Measurements from ENCODE around the gene KLK13. TPM values are rescaled to one million over a fixed set of nuclear protein-coding genes. Genes with fewer than 3 reads are reported as not detected.

KLK13 gene
- total and polyA plus RNA-seq, 2 of the 13 experiments (the other 11 are each of a cell fraction or from before 2014, with no cell fraction given), result 0.09 TPM; not detected in 1

GRCh38 chr19:51031880-51032225 is 33.0 kb downstream of the KLK13 start (continued):
- TF ChIP-seq ATF5 (CRISPR knock-in tag; IDR thresholded peaks at IDR 0.05; ENCODE audit: low read depth) (no peak), ZNF326 (CRISPR knock-in tag; IDR thresholded peaks at IDR 0.05; ENCODE audit: borderline replicate concordance) (no peak), CREB3 (CRISPR knock-in tag; IDR thresholded peaks at IDR 0.05) (no peak), PTBP1 (IDR thresholded peaks at IDR 0.05; ENCODE audit: low read depth, low read length, poor library complexity, severe bottlenecking) (no peak), HDAC1 (CRISPR knock-in tag; IDR thresholded peaks at IDR 0.05) (no peak)
- TF ChIP-seq, protein P1, sequence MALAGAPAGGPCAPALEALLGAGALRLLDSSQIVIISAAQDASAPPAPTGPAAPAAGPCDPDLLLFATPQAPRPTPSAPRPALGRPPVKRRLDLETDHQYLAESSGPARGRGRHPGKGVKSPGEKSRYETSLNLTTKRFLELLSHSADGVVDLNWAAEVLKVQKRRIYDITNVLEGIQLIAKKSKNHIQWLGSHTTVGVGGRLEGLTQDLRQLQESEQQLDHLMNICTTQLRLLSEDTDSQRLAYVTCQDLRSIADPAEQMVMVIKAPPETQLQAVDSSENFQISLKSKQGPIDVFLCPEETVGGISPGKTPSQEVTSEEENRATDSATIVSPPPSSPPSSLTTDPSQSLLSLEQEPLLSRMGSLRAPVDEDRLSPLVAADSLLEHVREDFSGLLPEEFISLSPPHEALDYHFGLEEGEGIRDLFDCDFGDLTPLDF (CRISPR knock-in tag; IDR thresholded peaks at IDR 0.05), result no peak
- TF ChIP-seq, protein P2, sequence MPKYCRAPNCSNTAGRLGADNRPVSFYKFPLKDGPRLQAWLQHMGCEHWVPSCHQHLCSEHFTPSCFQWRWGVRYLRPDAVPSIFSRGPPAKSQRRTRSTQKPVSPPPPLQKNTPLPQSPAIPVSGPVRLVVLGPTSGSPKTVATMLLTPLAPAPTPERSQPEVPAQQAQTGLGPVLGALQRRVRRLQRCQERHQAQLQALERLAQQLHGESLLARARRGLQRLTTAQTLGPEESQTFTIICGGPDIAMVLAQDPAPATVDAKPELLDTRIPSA (CRISPR knock-in tag; IDR thresholded peaks at IDR 0.05; ENCODE audit: borderline replicate concordance), result no peak

DNA sequence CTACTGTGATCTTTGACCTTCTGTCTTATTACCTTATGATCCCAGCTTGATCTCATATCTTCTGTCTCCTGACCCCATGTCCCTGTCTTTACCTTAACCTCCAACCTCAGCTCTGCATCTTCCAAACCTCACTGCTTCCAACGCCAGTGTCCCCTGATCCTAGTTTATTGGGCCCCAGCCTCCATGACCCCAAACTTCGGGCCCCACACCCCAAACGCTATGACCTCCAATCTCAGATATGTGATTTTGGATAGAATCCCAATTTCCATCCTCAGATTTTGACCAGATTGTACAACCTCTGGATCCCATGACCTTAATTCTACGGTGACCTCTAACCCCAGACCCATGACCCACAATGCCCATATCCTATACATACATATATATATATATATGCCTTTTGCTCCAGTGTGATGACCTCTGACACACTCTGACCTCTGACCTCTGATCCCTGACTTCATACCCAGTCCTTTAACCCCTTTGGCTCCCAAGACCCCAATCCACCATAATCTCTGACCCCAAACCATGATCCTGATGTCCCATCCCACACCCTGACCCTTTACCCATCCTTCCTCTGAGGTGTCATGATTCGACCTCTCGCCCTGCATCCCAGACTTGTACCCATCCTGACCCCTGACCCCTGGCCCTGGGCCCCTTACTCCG is 33.5 kb downstream of the KLK13 start:
- no peak for ATAC-seq
- FAIRE-seq, result no peak
- TF ChIP-seq MEIS2 (CRISPR knock-in tag; IDR thresholded peaks at IDR 0.05), result no peak
- no peak for TF ChIP-seq GABPA (IDR thresholded peaks at IDR 0.05; ENCODE audit: low read depth, low read length)
- no peak for TF ChIP-seq GABPA (CRISPR knock-in tag; IDR thresholded peaks at IDR 0.05; ENCODE audit: low read depth)
- TF ChIP-seq CHD2 (IDR thresholded peaks at IDR 0.05; ENCODE audit: low read depth, low read length), result no peak
- TF ChIP-seq ZNF414 (CRISPR knock-in tag; IDR thresholded peaks at IDR 0.05), result no peak
- TF ChIP-seq, protein P3, sequence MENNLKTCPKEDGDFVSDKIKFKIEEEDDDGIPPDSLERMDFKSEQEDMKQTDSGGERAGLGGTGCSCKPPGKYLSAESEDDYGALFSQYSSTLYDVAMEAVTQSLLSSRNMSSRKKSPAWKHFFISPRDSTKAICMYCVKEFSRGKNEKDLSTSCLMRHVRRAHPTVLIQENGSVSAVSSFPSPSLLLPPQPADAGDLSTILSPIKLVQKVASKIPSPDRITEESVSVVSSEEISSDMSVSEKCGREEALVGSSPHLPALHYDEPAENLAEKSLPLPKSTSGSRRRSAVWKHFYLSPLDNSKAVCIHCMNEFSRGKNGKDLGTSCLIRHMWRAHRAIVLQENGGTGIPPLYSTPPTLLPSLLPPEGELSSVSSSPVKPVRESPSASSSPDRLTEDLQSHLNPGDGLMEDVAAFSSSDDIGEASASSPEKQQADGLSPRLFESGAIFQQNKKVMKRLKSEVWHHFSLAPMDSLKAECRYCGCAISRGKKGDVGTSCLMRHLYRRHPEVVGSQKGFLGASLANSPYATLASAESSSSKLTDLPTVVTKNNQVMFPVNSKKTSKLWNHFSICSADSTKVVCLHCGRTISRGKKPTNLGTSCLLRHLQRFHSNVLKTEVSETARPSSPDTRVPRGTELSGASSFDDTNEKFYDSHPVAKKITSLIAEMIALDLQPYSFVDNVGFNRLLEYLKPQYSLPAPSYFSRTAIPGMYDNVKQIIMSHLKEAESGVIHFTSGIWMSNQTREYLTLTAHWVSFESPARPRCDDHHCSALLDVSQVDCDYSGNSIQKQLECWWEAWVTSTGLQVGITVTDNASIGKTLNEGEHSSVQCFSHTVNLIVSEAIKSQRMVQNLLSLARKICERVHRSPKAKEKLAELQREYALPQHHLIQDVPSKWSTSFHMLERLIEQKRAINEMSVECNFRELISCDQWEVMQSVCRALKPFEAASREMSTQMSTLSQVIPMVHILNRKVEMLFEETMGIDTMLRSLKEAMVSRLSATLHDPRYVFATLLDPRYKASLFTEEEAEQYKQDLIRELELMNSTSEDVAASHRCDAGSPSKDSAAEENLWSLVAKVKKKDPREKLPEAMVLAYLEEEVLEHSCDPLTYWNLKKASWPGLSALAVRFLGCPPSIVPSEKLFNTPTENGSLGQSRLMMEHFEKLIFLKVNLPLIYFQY (CRISPR knock-in tag; IDR thresholded peaks at IDR 0.05; ENCODE audit: borderline replicate concordance), result no peak
- TF ChIP-seq, protein P4, sequence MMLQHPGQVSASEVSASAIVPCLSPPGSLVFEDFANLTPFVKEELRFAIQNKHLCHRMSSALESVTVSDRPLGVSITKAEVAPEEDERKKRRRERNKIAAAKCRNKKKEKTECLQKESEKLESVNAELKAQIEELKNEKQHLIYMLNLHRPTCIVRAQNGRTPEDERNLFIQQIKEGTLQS (CRISPR knock-in tag; IDR thresholded peaks at IDR 0.05), result no peak

More for the DNA sequence above, 33.5 kb downstream of the KLK13 start:
- Histone ChIP-seq H3K4me3 (replicated peaks in 1 of 3; ENCODE audit: insufficient read depth in 1 of 3, low read depth in 2 of 3, low read length in 3 of 3) (no peak overlapping the region), H3K9ac (ENCODE audit: insufficient read depth, low read depth, low read length) (no peak overlapping the region), H3K27me3 (ENCODE audit: control insufficient read depth in 1 of 2, insufficient read depth in 2 of 2, low read length in 2 of 2) (peaks cover 4 to 32% of the 10 kb centered on the region in 2 experiments; a peak in 4 of 5 replicates), H2AFZ (ENCODE audit: low read length) (no peak overlapping the region), H3K79me2 (ENCODE audit: insufficient read depth, low read length) (no peaks in the 10 kb centered on the region), H3K4me2 (ENCODE audit: low read depth, low read length) (no peak overlapping the region), H4K20me1 (ENCODE audit: insufficient read depth, low read length) (no peaks in the 10 kb centered on the region), H3K9me3 (ENCODE audit: low read length) (no peaks in the 10 kb centered on the region), H3K36me3 (replicated peaks in 1 of 2; ENCODE audit: control insufficient read depth in 1 of 2, insufficient read depth in 2 of 2, low read length in 2 of 2) (no peaks in the 10 kb centered on the region), H3K4me1 (ENCODE audit: insufficient read depth, low read length) (no peaks in the 10 kb centered on the region), H3K27ac (ENCODE audit: extremely low read length, insufficient read depth, low read length) (no peak overlapping the region)
- DNase-seq (ENCODE audit: low spot score), result no peak
- WGBS (ENCODE audit: low lambda C conversion rate), result 18% methylated on average over 7 of the region's 7 CpGs
- in situ Hi-C loops (cut with HindIII; ENCODE audit: extremely low pct_ligation_motif_present, low pct_unique_long_range_greater_than_20kb), result no loop called here
- ChIA-PET CTCF (ENCODE audit: low intra/inter-chr PET ratio, low total read pairs) (no interaction called here), POLR2A (no interaction called here)
- intact Hi-C loops (cut with micrococcal nuclease; ENCODE audit: unreplicated experiment), result no loop called here
- BruUV-seq (replicated peaks), result no TSS peak
